HCT116 (cell line): Measurements from ENCODE around the gene MAN2B2.

Experiments used
- CEBPB ChIP-seq: IDR thresholded peaks from 2 replicates; pipeline ENCODE4 v1.6.1; 2012; ENCODE audit warnings: low read depth
- CTCF ChIP-seq, 3 experiments: fragments of 200-600 bp in 1 of 3; sonication (generic) in 1 of 3; IDR thresholded peaks in 2 of 3; conservative IDR thresholded peaks in 1 of 3; 2 replicates each; pipeline ENCODE4 v1.5.1; 2012 to 2017; ENCODE audit warnings: low read depth in 2 of 3, low read length in 2 of 3, antibody characterized with exemption in 1 of 3, borderline replicate concordance in 1 of 3, control low read depth in 1 of 3, mild to moderate bottlenecking in 1 of 3, mixed read lengths in 1 of 3, mixed run types in 1 of 3, moderate library complexity in 1 of 3; ENCODE audit not compliant: insufficient read depth in 1 of 3
- EGR1 ChIP-seq: IDR thresholded peaks from 2 replicates; pipeline ENCODE4 v1.6.1; 2012; ENCODE audit warnings: low read depth
- EZH2 ChIP-seq: fragments of 200-600 bp; sonication (generic); IDR thresholded peaks from 2 replicates; pipeline ENCODE4 v1.6.1; 2017; ENCODE audit warnings: antibody characterized with exemption, mixed run types
- POLR2A ChIP-seq: IDR thresholded peaks from 2 replicates; pipeline ENCODE4 v1.7.0; 2011; ENCODE audit warnings: borderline replicate concordance; ENCODE audit not compliant: insufficient read depth, insufficient read length; ENCODE audit errors: extremely low read depth
- POLR2AphosphoS5 ChIP-seq: IDR thresholded peaks from 2 replicates; pipeline ENCODE4 v1.6.1; 2011; ENCODE audit warnings: mild to moderate bottlenecking, low read depth, low read length, moderate library complexity
- SIN3A ChIP-seq: IDR thresholded peaks from 2 replicates; pipeline ENCODE4 v1.6.1; 2012; ENCODE audit warnings: low read depth
- SP1 ChIP-seq: IDR thresholded peaks from 2 replicates; pipeline ENCODE4 v1.6.1; 2012; ENCODE audit warnings: low read depth
- YY1 ChIP-seq: IDR thresholded peaks from 2 replicates; pipeline ENCODE4 v1.6.1; 2011; ENCODE audit warnings: low read length, low read depth, moderate library complexity, mild to moderate bottlenecking; ENCODE audit not compliant: insufficient replicate concordance; ENCODE audit errors: extremely low read depth
- ZBTB33 ChIP-seq: IDR thresholded peaks from 2 replicates; pipeline ENCODE4 v1.6.1; 2011; ENCODE audit warnings: mild to moderate bottlenecking, low read length, moderate library complexity; ENCODE audit not compliant: insufficient replicate concordance; ENCODE audit errors: extremely low read depth
- ZNF274 ChIP-seq: fragments of 200-500 bp; sonication (Bioruptor generic); IDR thresholded peaks from 2 replicates; pipeline ENCODE4 v1.6.1; 2014; ENCODE audit warnings: mild to moderate bottlenecking, low read depth, low read length, inconsistent platforms

GRCh38 chr4:6608758-6609414 is 33.9 kb downstream of the MAN2B2 start:
- TF ChIP-seq CTCF (IDR thresholded peaks at IDR 0.05 in 2 of 3, conservative IDR thresholded peaks at IDR 0.05 in 1 of 3; ENCODE audit: borderline replicate concordance in 1 of 3, insufficient read depth in 1 of 3, low read depth in 2 of 3, low read length in 2 of 3) (0 out of 6 replicates have a peak, but pooled peaks of 1 of the 3 experiments have one; percentile 1), YY1 (no peak), EZH2 (no peak), SP1 (no peak), ZNF274 (no peak), POLR2A (no peak), EGR1 (no peak), POLR2AphosphoS5 (no peak), ZBTB33 (no peak), SIN3A (no peak), CEBPB (no peak)
